ENCODE measurements around the gene SAFB.
"Not testable (repeated sequence)": the region's sequence is repeated elsewhere in the genome, so short reads cannot be mapped to it uniquely, and the experiment has no call there.

SAFB gene

GRCh38 chr19:5700455-5701092 lies 77.7 kb downstream of the SAFB start:
- no peak for DNase-seq

DNA sequence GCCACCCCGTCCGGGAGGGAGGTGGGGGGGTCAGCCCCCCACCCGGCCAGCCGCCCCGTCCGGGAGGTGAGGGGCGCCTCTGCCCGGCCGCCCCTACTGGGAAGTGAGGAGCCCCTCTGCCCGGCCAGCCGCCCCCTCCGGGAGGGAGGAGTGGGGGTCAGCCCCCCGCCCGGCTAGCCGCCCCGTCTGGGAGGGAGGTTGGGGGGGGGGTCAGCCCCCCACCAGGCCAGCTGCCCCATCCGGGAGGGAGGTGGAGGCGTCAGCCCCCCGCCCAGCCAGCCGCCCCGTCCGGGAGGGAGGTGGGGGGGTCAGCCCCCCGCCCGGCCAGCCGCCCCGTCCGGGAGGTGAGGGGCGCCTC lies 79.1 kb downstream of the SAFB start:
- not testable (repeated sequence) for DNase-seq

DNA sequence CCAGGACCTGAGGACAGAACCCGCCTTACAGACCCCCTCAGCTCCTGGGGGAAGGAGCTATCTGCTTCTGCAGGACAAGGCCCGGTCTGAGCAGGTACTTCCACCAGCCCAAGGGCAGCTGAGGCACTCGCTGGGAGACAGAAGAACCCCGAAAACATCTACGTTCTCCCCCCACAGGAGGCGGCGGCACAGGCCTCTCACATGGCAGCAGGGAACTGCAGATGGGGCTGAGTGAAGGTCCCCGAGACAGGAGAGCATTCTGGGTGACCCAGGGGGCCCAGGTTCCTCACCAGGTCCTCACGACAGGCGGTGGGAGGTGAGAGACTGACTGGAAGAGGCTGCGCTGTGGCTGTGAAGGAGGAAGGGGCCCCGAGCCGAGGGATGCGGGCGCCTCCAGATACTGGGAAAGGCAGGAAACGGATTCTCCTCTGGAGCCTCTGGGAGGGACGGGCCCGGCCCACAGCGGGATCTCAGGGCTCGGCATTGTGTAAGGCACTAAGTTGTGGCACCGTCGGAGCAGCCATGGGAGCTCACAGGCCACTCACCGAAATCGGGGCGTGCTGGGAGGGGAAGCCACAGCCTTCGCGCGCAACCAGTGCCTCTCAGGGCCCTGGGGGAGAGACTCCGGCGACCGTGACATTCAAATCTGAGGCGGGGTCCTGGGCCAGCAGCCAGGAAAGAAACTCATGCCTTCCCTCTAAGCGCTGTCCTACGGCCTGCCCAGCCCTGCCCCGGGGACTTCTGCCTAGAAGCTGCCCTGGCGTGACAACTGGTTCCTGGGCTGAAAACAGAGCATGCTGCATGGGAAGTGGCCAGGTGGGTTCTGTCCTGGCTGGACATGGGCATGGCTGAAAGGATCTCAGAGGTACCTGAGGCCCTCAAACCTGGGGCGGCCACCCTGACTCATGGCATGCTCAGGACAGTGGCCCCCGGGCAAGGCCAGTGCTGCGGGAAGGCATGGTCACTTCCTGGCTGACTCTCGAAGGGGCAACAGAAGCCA lies 81.2 kb downstream of the SAFB start:
- DNase-seq, result no peak

DNA sequence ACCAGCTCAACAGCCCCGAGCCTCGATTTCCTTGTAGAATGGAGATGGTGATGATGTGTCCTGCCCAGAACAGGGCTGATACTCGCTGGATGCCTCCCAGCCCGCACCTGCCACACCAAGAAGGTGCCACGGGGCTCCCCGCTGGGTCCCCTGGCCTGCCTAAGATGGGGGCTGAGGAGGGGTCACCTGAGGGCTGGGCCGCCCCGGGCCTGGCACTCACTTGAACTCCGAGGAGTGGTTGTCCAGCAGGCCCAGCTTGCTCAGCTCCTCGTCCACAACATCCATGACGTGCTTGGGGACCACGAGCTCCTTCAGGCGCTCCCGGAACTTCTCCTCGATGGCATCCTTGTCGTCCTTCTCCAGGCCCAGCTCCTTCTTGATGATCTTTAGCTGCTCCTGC lies 82.7 kb downstream of the SAFB start:
- DNase-seq, result no peak

DNA sequence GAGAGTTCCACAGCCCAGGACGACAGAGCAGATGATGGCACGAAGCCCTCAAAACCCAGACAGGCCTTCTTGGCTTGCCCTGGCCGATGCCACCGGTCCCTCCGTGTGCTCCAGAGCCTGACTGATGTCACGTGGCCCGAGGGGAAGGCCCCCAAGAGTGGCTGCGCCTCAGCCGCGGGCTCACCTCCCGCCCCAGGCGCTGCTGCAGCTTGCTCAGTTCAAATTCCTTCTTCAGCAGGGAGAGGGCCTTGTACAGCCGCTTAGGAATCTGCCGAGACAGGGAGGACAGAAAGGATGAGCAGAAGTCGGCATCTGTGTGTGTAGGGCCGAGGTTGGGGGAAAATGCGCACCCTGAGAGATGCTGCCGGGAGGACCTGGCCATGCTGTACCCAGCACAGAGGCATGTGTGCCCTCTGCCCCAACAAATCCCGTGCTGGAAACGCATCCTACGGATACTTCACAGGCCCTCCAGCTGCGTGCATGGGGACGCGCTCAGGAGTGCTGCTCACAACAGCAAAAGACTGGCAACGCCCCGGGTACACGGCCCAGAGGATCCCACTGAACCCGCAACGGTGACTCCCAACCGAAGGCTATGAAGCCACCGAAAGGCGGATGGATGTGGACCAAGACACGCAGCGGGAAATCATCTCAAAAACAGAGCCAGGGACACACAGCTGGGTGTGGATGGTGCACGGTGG lies 84.1 kb downstream of the SAFB start:
- no peak for DNase-seq

GRCh38 chr19:5707576-5708575 lies 85.0 kb downstream of the SAFB start:
- no peak for DNase-seq

- DNase-seq, result no peak
Measured at GRCh38 chr19:5711025-5711424, 88.1 kb downstream of the SAFB start.

DNA sequence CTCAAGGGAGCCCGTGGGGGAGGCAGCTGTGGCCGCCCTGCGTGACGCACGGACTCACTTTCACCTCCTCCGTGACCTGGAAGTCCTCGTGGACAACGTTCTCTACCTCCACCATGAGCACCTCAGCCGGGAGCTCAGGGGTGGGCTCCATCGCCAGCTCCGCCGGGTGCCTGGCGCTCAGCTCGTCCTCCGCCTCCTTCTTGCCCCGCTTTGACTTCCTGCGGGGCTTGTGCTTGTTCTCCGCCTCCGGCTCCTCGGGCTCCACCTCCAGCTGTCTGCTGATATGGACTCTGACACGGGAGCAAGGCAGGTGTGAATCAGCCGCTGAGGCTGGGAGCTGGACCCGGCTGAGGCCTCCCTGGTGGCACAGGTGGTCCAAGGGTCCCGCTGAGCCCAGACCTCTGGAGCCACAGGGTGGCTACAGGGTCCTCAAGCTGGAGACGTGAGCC lies 88.9 kb downstream of the SAFB start:
- no peak for DNase-seq

DNA sequence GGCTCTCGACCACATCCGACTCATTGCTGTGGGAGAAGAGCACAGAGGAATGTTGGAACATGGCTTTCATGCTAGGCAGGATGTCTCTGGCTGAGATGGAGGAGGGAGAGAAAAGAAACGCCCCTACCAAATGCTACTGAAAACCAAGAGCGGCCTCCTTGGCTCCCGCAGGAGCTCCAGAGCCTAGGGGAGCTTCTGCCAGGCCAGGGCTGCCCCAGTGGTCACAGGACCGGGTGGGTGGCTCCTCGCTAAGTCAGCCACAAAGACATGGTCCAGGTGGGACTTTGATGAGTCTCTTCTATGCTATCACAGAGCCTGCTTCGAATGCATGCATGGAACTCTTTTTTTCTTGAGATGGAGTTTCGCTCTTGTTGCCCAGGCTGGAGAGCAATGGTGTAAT lies 90.3 kb downstream of the SAFB start:
- DNase-seq, result no peak

- no peak for DNase-seq
Measured at GRCh38 chr19:5714816-5715215, 91.9 kb downstream of the SAFB start.

- DNase-seq, result no peak
Measured at GRCh38 chr19:5717215-5717935, 94.5 kb downstream of the SAFB start.
